SK-N-SH treated with all-trans-retinoic acid at 6 μM for 48 hours (cell line): Measurements from ENCODE around the gene CD3E.

Experiments used
- ATAC-seq: fragments of 200-7000 bp; cut with Tn5 transposase; 3 replicates; pipeline ENCODE4 v1.9.1; 2020; ENCODE audit warnings: mild to moderate bottlenecking, moderate library complexity
- ARNTL ChIP-seq: fragments of 450-650 bp; formaldehyde crosslinking; IDR thresholded peaks from 2 replicates; pipeline ENCODE4 v1.5.0; 2020; ENCODE audit warnings: low read depth, mild to moderate bottlenecking, moderate library complexity, borderline replicate concordance
- BACH2 ChIP-seq: fragments of 250-450 bp; sonication (Bioruptor Pico); IDR thresholded peaks from 2 replicates; pipeline ENCODE4 v1.9.0; 2021; ENCODE audit warnings: mild to moderate bottlenecking, borderline replicate concordance
- CSDC2 ChIP-seq: fragments of 250-450 bp; sonication (Bioruptor Pico); IDR thresholded peaks from 2 replicates; pipeline ENCODE4 v1.5.0; 2020; ENCODE audit warnings: mild to moderate bottlenecking, moderate library complexity
- ESRRG ChIP-seq: fragments of 250-450 bp; sonication (Bioruptor Pico); IDR thresholded peaks from 2 replicates; pipeline ENCODE4 v1.6.1; 2021; ENCODE audit warnings: mild to moderate bottlenecking
- GLIS3 ChIP-seq: fragments of 250-450 bp; sonication (Bioruptor Pico); IDR thresholded peaks from 2 replicates; pipeline ENCODE4 v1.5.0; 2020; ENCODE audit warnings: mild to moderate bottlenecking, moderate library complexity
- ISL1 ChIP-seq: fragments of 250-450 bp; sonication (Bioruptor Pico); IDR thresholded peaks from 2 replicates; pipeline ENCODE4 v2.1.2; 2022; ENCODE audit warnings: mild to moderate bottlenecking, moderate library complexity
- OSR1 ChIP-seq: fragments of 250-450 bp; sonication (Bioruptor Pico); IDR thresholded peaks from 2 replicates; pipeline ENCODE4 v1.8.0; 2022; ENCODE audit warnings: moderate library complexity, mild to moderate bottlenecking, inconsistent platforms
- POU6F1 ChIP-seq: fragments of 250-450 bp; sonication (Bioruptor Pico); IDR thresholded peaks from 2 replicates; pipeline ENCODE4 v1.8.0; 2021; ENCODE audit warnings: low read depth, mild to moderate bottlenecking, moderate library complexity, borderline replicate concordance
- PPARA ChIP-seq: fragments of 250-450 bp; sonication (Bioruptor Pico); IDR thresholded peaks from 2 replicates; pipeline ENCODE4 v1.5.0; 2020; ENCODE audit warnings: mild to moderate bottlenecking, borderline replicate concordance
- RARB ChIP-seq: fragments of 250-450 bp; sonication (Bioruptor Pico); IDR thresholded peaks from 2 replicates; pipeline ENCODE4 v1.8.0; 2021; ENCODE audit warnings: mild to moderate bottlenecking, moderate library complexity
- TOX ChIP-seq: fragments of 250-450 bp; sonication (Bioruptor Pico); IDR thresholded peaks from 2 replicates; pipeline ENCODE4 v1.8.0; 2021; ENCODE audit warnings: mild to moderate bottlenecking, moderate library complexity, borderline replicate concordance
- TSHZ2 ChIP-seq: fragments of 250-450 bp; sonication (Bioruptor Pico); IDR thresholded peaks from 2 replicates; pipeline ENCODE4 v1.5.0; 2020; ENCODE audit warnings: mild to moderate bottlenecking, moderate library complexity
- ZC3H10 ChIP-seq: fragments of 250-450 bp; sonication (Bioruptor Pico); IDR thresholded peaks from 2 replicates; pipeline ENCODE4 v1.5.1; 2021; ENCODE audit warnings: mild to moderate bottlenecking, moderate library complexity
- ZFP3 ChIP-seq: fragments of 250-450 bp; sonication (Bioruptor Pico); IDR thresholded peaks from 2 replicates; pipeline ENCODE4 v1.5.0; 2020; ENCODE audit warnings: mild to moderate bottlenecking, moderate library complexity
- ZFP30 ChIP-seq: fragments of 450-650 bp; formaldehyde crosslinking; IDR thresholded peaks from 2 replicates; pipeline ENCODE4 v1.5.0; 2022; ENCODE audit warnings: mild to moderate bottlenecking, moderate library complexity
- ZNF565 ChIP-seq: fragments of 450-650 bp; formaldehyde crosslinking; conservative IDR thresholded peaks from 2 replicates; pipeline ENCODE4 v1.5.0; 2020; ENCODE audit warnings: low read depth, mild to moderate bottlenecking, moderate library complexity
- ZNF70 ChIP-seq: fragments of 450-650 bp; formaldehyde crosslinking; IDR thresholded peaks from 2 replicates; pipeline ENCODE4 v1.5.0; 2020; ENCODE audit warnings: mild to moderate bottlenecking, moderate library complexity
- ZNF8 ChIP-seq: fragments of 450-650 bp; formaldehyde crosslinking; IDR thresholded peaks from 2 replicates; pipeline ENCODE4 v1.5.0; 2020; ENCODE audit warnings: mild to moderate bottlenecking, moderate library complexity
- TF ChIP-seq, protein P1 (sequence below): fragments of 250-450 bp; sonication (Bioruptor Pico); IDR thresholded peaks from 2 replicates; pipeline ENCODE4 v1.5.1; 2021; ENCODE audit warnings: mild to moderate bottlenecking, moderate library complexity
- TF ChIP-seq, protein P2 (sequence below): fragments of 250-450 bp; sonication (Bioruptor Pico); IDR thresholded peaks from 2 replicates; pipeline ENCODE4 v1.8.0; 2020; ENCODE audit warnings: mild to moderate bottlenecking, moderate library complexity, borderline replicate concordance
- TF ChIP-seq, protein P3 (sequence below): fragments of 250-450 bp; sonication (Bioruptor Pico); IDR thresholded peaks from 2 replicates; pipeline ENCODE4 v1.5.1; 2020; ENCODE audit warnings: low read depth, mild to moderate bottlenecking, moderate library complexity

CD3E gene

GRCh38 chr11:118338637-118339061, 34.1 kb downstream of the CD3E start:
- ATAC-seq: no peak
- no peak for TF ChIP-seq ZC3H10 (CRISPR knock-in tag)
- no peak for TF ChIP-seq ESRRG
- TF ChIP-seq CSDC2 (CRISPR knock-in tag): no peak
- no peak for TF ChIP-seq ZNF8 (CRISPR knock-in tag)
- no peak for TF ChIP-seq ISL1 (CRISPR knock-in tag)
- no peak for TF ChIP-seq TOX (CRISPR knock-in tag)
- no peak for TF ChIP-seq BACH2 (CRISPR knock-in tag)
- TF ChIP-seq ZFP3: no peak
- no peak for TF ChIP-seq POU6F1 (CRISPR knock-in tag)
- no peak for TF ChIP-seq ZNF70 (CRISPR knock-in tag)
- TF ChIP-seq, protein P1, sequence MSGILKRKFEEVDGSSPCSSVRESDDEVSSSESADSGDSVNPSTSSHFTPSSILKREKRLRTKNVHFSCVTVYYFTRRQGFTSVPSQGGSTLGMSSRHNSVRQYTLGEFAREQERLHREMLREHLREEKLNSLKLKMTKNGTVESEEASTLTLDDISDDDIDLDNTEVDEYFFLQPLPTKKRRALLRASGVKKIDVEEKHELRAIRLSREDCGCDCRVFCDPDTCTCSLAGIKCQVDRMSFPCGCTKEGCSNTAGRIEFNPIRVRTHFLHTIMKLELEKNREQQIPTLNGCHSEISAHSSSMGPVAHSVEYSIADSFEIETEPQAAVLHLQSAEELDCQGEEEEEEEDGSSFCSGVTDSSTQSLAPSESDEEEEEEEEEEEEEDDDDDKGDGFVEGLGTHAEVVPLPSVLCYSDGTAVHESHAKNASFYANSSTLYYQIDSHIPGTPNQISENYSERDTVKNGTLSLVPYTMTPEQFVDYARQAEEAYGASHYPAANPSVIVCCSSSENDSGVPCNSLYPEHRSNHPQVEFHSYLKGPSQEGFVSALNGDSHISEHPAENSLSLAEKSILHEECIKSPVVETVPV (CRISPR knock-in tag): no peak
- TF ChIP-seq, protein P2, sequence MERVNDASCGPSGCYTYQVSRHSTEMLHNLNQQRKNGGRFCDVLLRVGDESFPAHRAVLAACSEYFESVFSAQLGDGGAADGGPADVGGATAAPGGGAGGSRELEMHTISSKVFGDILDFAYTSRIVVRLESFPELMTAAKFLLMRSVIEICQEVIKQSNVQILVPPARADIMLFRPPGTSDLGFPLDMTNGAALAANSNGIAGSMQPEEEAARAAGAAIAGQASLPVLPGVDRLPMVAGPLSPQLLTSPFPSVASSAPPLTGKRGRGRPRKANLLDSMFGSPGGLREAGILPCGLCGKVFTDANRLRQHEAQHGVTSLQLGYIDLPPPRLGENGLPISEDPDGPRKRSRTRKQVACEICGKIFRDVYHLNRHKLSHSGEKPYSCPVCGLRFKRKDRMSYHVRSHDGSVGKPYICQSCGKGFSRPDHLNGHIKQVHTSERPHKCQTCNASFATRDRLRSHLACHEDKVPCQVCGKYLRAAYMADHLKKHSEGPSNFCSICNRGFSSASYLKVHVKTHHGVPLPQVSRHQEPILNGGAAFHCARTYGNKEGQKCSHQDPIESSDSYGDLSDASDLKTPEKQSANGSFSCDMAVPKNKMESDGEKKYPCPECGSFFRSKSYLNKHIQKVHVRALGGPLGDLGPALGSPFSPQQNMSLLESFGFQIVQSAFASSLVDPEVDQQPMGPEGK (CRISPR knock-in tag): no peak

GRCh38 chr11:118339281-118339961, 34.9 kb downstream of the CD3E start:
- no peak for ATAC-seq
- no peak for TF ChIP-seq ESRRG
- no peak for TF ChIP-seq ISL1 (CRISPR knock-in tag)
- no peak for TF ChIP-seq ARNTL (CRISPR knock-in tag)
- TF ChIP-seq TOX (CRISPR knock-in tag): no peak
- TF ChIP-seq ZNF565 (CRISPR knock-in tag): no peak
- TF ChIP-seq GLIS3 (CRISPR knock-in tag): no peak
- TF ChIP-seq CSDC2 (CRISPR knock-in tag): no peak
- TF ChIP-seq ZFP3: no peak
- TF ChIP-seq OSR1 (CRISPR knock-in tag): no peak
- TF ChIP-seq PPARA (CRISPR knock-in tag): no peak
- TF ChIP-seq, protein P3, sequence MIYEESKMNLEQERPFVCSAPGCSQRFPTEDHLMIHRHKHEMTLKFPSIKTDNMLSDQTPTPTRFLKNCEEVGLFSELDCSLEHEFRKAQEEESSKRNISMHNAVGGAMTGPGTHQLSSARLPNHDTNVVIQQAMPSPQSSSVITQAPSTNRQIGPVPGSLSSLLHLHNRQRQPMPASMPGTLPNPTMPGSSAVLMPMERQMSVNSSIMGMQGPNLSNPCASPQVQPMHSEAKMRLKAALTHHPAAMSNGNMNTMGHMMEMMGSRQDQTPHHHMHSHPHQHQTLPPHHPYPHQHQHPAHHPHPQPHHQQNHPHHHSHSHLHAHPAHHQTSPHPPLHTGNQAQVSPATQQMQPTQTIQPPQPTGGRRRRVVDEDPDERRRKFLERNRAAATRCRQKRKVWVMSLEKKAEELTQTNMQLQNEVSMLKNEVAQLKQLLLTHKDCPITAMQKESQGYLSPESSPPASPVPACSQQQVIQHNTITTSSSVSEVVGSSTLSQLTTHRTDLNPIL: no peak
- TF ChIP-seq ZNF8 (CRISPR knock-in tag): no peak
- no peak for TF ChIP-seq ZFP30 (CRISPR knock-in tag)
- TF ChIP-seq BACH2 (CRISPR knock-in tag): no peak
- TF ChIP-seq POU6F1 (CRISPR knock-in tag): no peak
- no peak for TF ChIP-seq TSHZ2 (CRISPR knock-in tag)
- no peak for TF ChIP-seq RARB (CRISPR knock-in tag)
- TF ChIP-seq, all 23 proteins: peak for 0
